H1 (cell line): Measurements from ENCODE around the gene TUT7. TPM values are rescaled to one million over a fixed set of nuclear protein-coding genes. Genes with fewer than 3 reads are reported as not detected.
A peak's percentile ranks its signal among the peaks of the same experiment; 100 is the strongest.

Source experiments
- CHD2 ChIP-seq: IDR thresholded peaks from 2 replicates; pipeline ENCODE4 v1.6.1; 2012; ENCODE audit warnings: low read length, improper control_type of control experiment
- CHD7 ChIP-seq: fragments of 300-600 bp; sonication (generic); IDR thresholded peaks from 2 replicates; pipeline ENCODE4 v1.7.1; 2012; ENCODE audit warnings: low read length, moderate library complexity, mild to moderate bottlenecking, inconsistent platforms; ENCODE audit not compliant: insufficient replicate concordance
- KDM5A ChIP-seq: fragments of 200-600 bp; IDR thresholded peaks from 2 replicates; pipeline ENCODE4 v1.7.1; 2012; ENCODE audit warnings: mild to moderate bottlenecking, low read length, inconsistent platforms, mixed read lengths
- MAFK ChIP-seq: IDR thresholded peaks from 2 replicates; pipeline ENCODE4 v1.6.1; 2012; ENCODE audit warnings: low read depth, mild to moderate bottlenecking, improper control_type of control experiment, low read length
- RNF2 ChIP-seq: fragments of 200-900, 300-1000 bp; sonication (generic); IDR thresholded peaks from 2 replicates; pipeline ENCODE4 v1.7.1; 2016; ENCODE audit warnings: borderline replicate concordance, low read depth, mild to moderate bottlenecking, antibody characterized with exemption, low read length; ENCODE audit not compliant: poor library complexity, severe bottlenecking; ENCODE audit errors: missing control alignments
- USF2 ChIP-seq: IDR thresholded peaks from 2 replicates; pipeline ENCODE4 v1.6.1; 2011; ENCODE audit warnings: low read length, improper control_type of control experiment
- polyA plus RNA-seq, 7 experiments: library from polyadenylated mRNA; depleted of rRNA in 3 of 7; stranded (reverse) in 5 of 7; unstranded in 2 of 7; fragments of >200 nt in 5 of 7; fragments of 200-250 nt in 2 of 7; gene quantifications; 1 replicate in 5 of 7; 2 replicates in 1 of 7; 4 replicates in 1 of 7; pipeline versions ENCODE4 v1.2.1 to v1.2.3, GENCODE V29; 2011 to 2013; ENCODE audit warnings: missing spikeins in 2 of 7, mixed read lengths in 2 of 7
- total RNA-seq: library from RNA; stranded (reverse); fragmentation: NEBNext Ultra II Directional; extraction: Animal tissue kit (Norgen Biotek cat#: 25700); gene quantifications from 2 replicates; pipeline ENCODE4 v1.2.1, GENCODE V29; 2021

The TUT7 gene
- total and polyA plus RNA-seq, 2 of the 8 experiments (the other 6 are each of a cell fraction or from before 2014, with no cell fraction given), result 4.8 to 19.3 TPM

GRCh38 chr9:86354011-86354817 is at the start of gene TUT7 (continued):
- TF ChIP-seq CHD7 (no peak), RNF2 (no peak), MAFK (peak; percentile 32; the same call in 1 of the 2 replicates), KDM5A (peak; percentile 37; the same call in 1 of the 2 replicates), CHD2 (peak; percentile 69; the same call in 1 of the 2 replicates), USF2 (no peak)
